ENCODE measurements around the gene ITPK1. TPM values are rescaled to one million over a fixed set of nuclear protein-coding genes. Genes with fewer than 3 reads are reported as not detected.

Gene ITPK1
- total RNA-seq, 3 donors from 2014 or later (not counting 1 experiment from before 2014, with no cell fraction given), result 73.2 to 74.8 (median 74.4) TPM

DNA sequence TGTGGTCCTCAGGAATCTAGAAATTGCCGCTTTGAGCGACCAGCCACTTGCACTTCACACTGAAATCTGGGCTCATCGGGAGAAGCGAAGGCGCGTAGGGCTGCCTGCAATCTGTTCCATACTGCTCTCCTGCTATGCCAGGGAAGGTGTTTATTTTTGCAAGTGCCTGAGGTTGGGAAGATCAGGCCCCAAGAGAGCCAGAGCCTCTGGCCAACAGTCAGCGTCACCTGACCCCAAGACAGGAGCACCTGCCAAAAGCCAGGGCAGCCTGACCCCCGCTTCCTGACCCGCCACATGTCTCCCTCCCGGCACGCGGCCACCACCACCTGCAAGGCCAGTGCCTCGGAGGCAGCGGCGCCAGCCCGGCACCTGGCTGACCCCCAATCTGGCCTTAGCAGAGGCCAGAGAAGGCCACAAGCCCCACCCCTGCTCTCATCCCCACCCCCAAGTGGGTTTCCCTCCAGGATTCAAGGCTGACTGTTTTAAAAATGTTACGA, 98.4 kb downstream of the ITPK1 start:
- no peaks in the 10 kb centered on the region for H3K27me3 Mint-ChIP-seq (ENCODE audit: low read depth in 2 of 2)
- H3K4me3 ChIP-seq (ENCODE audit: low read length), result no peak overlapping the region
- H3K4me1 ChIP-seq (ENCODE audit: control insufficient read depth, insufficient read depth, low read length), result peaks cover 19% of the 10 kb centered on the region

DNA sequence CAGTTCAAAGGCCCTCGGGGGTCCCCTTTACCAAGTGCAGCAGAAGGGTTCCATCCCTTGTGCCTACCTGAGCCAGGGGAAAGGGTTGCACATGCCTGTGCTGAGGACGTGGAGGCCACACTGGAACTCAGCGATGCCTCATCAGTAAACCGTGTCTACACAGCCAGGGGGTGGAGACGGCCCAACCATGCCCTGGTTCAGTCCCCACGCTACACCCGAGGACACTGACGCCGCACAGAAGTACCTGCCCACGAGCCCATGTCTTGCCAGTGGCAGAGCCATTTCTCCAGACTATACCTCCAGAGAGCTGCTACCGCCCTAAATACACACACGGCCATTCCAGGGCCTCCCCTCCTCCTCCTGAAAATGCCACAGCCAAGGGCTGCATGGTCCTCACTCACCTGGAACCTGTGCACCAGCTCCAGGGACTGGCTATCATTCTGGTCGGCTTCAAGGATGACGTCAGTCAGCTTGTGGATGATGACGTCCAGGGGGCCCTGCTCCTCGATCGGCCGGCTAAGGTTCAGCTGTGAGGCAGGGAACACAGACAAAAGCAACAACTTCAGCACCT, 99.4 kb downstream of the ITPK1 start:
- H3K4me1 ChIP-seq (ENCODE audit: control insufficient read depth, insufficient read depth, low read length), result peaks cover 19% of the 10 kb centered on the region
- no peak for DNase-seq
- 97% methylated on average over 18 of the region's 18 CpGs for WGBS (ENCODE audit: insufficient coverage)
- intact Hi-C loops (cut with micrococcal nuclease), result no loop called here
- H3K27me3 ChIP-seq (ENCODE audit: control insufficient read depth, insufficient read depth, low read length), result no peaks in the 10 kb centered on the region
- peaks cover 42 to 59% of the 10 kb centered on the region in 2 donors for H3K4me1 Mint-ChIP-seq
- no peaks in the 10 kb centered on the region for H3K27me3 Mint-ChIP-seq (ENCODE audit: low read depth in 2 of 2)
- H3K27ac Mint-ChIP-seq, result no peak overlapping the region
- H3K9me3 ChIP-seq (ENCODE audit: control insufficient read depth, insufficient read depth, low read length), result no peaks in the 10 kb centered on the region
- no peak for ATAC-seq
- H3K4me3 ChIP-seq (ENCODE audit: low read length), result no peak overlapping the region
- no peak overlapping the region for H3K4me3 Mint-ChIP-seq
- peaks cover 11% of the 10 kb centered on the region for H3K36me3 ChIP-seq (ENCODE audit: control insufficient read depth, insufficient read depth, low read length)
- no peaks in the 10 kb centered on the region for H3K9me3 Mint-ChIP-seq
- no peaks in the 10 kb centered on the region for H3K36me3 Mint-ChIP-seq
- no peak overlapping the region for H3K27ac ChIP-seq (ENCODE audit: low read length)
- TF ChIP-seq, protein P1, sequence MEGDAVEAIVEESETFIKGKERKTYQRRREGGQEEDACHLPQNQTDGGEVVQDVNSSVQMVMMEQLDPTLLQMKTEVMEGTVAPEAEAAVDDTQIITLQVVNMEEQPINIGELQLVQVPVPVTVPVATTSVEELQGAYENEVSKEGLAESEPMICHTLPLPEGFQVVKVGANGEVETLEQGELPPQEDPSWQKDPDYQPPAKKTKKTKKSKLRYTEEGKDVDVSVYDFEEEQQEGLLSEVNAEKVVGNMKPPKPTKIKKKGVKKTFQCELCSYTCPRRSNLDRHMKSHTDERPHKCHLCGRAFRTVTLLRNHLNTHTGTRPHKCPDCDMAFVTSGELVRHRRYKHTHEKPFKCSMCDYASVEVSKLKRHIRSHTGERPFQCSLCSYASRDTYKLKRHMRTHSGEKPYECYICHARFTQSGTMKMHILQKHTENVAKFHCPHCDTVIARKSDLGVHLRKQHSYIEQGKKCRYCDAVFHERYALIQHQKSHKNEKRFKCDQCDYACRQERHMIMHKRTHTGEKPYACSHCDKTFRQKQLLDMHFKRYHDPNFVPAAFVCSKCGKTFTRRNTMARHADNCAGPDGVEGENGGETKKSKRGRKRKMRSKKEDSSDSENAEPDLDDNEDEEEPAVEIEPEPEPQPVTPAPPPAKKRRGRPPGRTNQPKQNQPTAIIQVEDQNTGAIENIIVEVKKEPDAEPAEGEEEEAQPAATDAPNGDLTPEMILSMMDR (IDR thresholded peaks at IDR 0.05), result no peak

More for the DNA sequence above, 98.4 kb downstream of the ITPK1 start:
- intact Hi-C loops (cut with micrococcal nuclease), result no loop called here
- H3K4me3 Mint-ChIP-seq, result no peak overlapping the region
- 95% methylated on average over 17 of the region's 17 CpGs for whole genome bisulfite sequencing (ENCODE audit: insufficient coverage)
- Histone ChIP-seq H3K27ac (ENCODE audit: low read length) (no peak overlapping the region), H3K27me3 (ENCODE audit: control insufficient read depth, insufficient read depth, low read length) (no peaks in the 10 kb centered on the region), H3K36me3 (ENCODE audit: control insufficient read depth, insufficient read depth, low read length) (peaks cover 11% of the 10 kb centered on the region), H3K9me3 (ENCODE audit: control insufficient read depth, insufficient read depth, low read length) (no peaks in the 10 kb centered on the region)
- ATAC-seq (no peak), DNase-seq (no peak)
- no peaks in the 10 kb centered on the region for H3K36me3 Mint-ChIP-seq
- no peaks in the 10 kb centered on the region for H3K9me3 Mint-ChIP-seq
- TF ChIP-seq, protein P1 (IDR thresholded peaks at IDR 0.05), result no peak
- H3K27ac Mint-ChIP-seq, result no peak overlapping the region
- peaks cover 46 to 59% of the 10 kb centered on the region in 2 donors for H3K4me1 Mint-ChIP-seq

DNA sequence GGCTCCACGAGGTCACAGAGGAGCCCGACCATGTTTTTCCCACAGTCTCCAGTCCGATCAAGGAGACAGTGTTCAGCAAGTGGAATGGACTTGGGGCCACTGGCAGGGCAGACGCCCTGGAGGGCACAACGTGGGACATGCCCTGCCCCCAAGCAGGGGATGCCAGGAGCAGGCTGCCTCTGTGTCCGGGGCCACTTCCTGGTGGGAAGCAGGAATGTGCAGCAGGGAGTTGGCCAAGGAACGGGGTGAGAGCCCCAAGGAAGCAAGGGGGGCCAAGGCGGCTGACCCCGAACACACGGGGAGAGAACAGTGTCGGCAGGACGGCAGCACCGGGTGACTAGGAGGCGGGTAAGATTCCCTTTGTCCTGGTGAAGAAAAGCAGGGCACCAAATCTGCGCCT, 100.2 kb downstream of the ITPK1 start:
- peak overlapping the region in 1 of 2 donors; percentile 59 for H3K27ac Mint-ChIP-seq
- TF ChIP-seq, protein P1 (IDR thresholded peaks at IDR 0.05), result no peak
- no peak for ATAC-seq
- WGBS (ENCODE audit: insufficient coverage), result 95% methylated on average over 15 of the region's 15 CpGs
- no peak for DNase-seq
- H3K27me3 Mint-ChIP-seq (ENCODE audit: low read depth in 2 of 2), result no peaks in the 10 kb centered on the region
- no peak overlapping the region for H3K27ac ChIP-seq (ENCODE audit: low read length)
- peaks cover 19% of the 10 kb centered on the region for H3K4me1 ChIP-seq (ENCODE audit: control insufficient read depth, insufficient read depth, low read length)
- peaks cover 11% of the 10 kb centered on the region for H3K36me3 ChIP-seq (ENCODE audit: control insufficient read depth, insufficient read depth, low read length)
- peaks cover 34 to 55% of the 10 kb centered on the region in 2 donors for H3K4me1 Mint-ChIP-seq
- H3K36me3 Mint-ChIP-seq, result no peaks in the 10 kb centered on the region
- no peaks in the 10 kb centered on the region for H3K9me3 Mint-ChIP-seq
- H3K4me3 Mint-ChIP-seq, result no peak overlapping the region
- no peaks in the 10 kb centered on the region for H3K27me3 ChIP-seq (ENCODE audit: control insufficient read depth, insufficient read depth, low read length)
- intact Hi-C loops (cut with micrococcal nuclease), result no loop called here
- H3K4me3 ChIP-seq (ENCODE audit: low read length), result no peak overlapping the region
- no peaks in the 10 kb centered on the region for H3K9me3 ChIP-seq (ENCODE audit: control insufficient read depth, insufficient read depth, low read length)

DNA sequence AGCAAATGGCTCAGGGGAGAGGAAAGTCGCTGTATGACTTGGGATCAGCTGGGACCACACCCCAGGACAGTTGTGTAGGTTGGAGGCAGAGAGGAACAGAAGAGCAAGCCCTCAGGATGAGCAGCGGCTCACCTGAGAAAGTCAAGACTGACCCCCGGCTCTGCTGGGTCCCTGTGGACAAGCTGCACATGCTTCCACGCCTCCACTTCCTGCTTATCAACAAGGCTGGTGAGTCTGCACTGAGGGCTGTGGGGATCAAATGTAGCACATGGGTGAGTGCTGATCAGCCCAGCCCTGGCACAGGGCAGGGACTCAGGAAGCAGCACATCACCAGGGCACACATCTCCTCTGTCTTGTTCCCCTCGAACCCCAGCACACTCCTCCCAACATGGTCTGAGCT, 100.7 kb downstream of the ITPK1 start:
- peak overlapping the region in 1 of 2 donors; percentile 59 for H3K27ac Mint-ChIP-seq
- TF ChIP-seq, protein P1 (IDR thresholded peaks at IDR 0.05), result no peak
- Histone ChIP-seq H3K27me3 (ENCODE audit: control insufficient read depth, insufficient read depth, low read length) (no peaks in the 10 kb centered on the region), H3K4me3 (ENCODE audit: low read length) (no peak overlapping the region), H3K36me3 (ENCODE audit: control insufficient read depth, insufficient read depth, low read length) (peaks cover 11% of the 10 kb centered on the region), H3K4me1 (ENCODE audit: control insufficient read depth, insufficient read depth, low read length) (peaks cover 19% of the 10 kb centered on the region), H3K9me3 (ENCODE audit: control insufficient read depth, insufficient read depth, low read length) (no peaks in the 10 kb centered on the region), H3K27ac (ENCODE audit: low read length) (no peak overlapping the region)
- no peak for ATAC-seq
- H3K4me1 Mint-ChIP-seq, result peaks cover 30 to 54% of the 10 kb centered on the region in 2 donors
- WGBS (ENCODE audit: insufficient coverage), result 95% methylated on average over 5 of the region's 5 CpGs
- H3K36me3 Mint-ChIP-seq, result no peaks in the 10 kb centered on the region
- DNase-seq, result no peak
- no peaks in the 10 kb centered on the region for H3K9me3 Mint-ChIP-seq
- intact Hi-C loops (cut with micrococcal nuclease), result no loop called here
- H3K27me3 Mint-ChIP-seq (ENCODE audit: low read depth in 2 of 2), result no peaks in the 10 kb centered on the region
- no peak overlapping the region for H3K4me3 Mint-ChIP-seq
